Panc1 (cell line): ENCODE results near the gene PPM1F.

ENCODE experiments used
- TF ChIP-seq, protein P1 (sequence below): fragments of 450-650 bp; IDR thresholded peaks from 2 replicates; pipeline ENCODE4 v1.5.1; 2017; ENCODE audit warnings: mild to moderate bottlenecking
- TF ChIP-seq, protein P2 (sequence below), 2 experiments: IDR thresholded peaks; 2 replicates each; pipeline ENCODE4 v1.6.1; 2011 to 2012; ENCODE audit warnings: low read depth in 2 of 2, control low read depth in 1 of 2, low read length in 1 of 2, mild to moderate bottlenecking in 1 of 2, moderate library complexity in 1 of 2; ENCODE audit not compliant: insufficient read depth in 1 of 2

DNA sequence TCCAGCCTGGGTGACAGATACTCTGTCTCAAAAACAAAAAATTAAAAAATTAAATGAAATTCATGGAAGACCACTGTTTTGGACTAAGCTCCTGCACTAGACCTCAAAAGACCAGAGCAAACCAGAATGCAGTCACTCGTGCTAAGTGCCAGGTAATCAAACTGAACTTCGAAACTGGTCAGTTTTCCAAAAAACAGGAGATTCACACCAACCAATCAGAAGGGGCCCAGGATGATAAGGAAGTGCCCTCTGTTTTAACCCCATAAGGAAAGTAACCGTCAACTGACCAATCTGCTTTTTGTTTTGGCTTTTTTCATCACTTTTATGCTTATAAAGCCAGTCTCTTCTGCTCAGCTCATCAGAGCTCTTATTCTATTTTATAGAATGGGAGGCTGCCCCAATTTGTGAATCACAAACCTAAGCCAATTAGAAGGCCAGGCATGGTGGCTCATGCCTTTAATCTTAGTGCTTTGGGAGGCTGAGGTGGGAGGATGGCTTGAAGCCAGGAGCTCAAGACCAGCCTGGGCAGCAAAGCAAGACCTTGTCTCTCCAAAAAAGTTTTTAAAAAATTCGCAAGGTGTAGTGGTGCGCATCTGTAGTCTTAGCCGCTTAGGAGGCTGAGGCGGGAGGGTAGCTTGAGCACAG, 40.1 kb upstream of the PPM1F start:
- TF ChIP-seq, protein P1, sequence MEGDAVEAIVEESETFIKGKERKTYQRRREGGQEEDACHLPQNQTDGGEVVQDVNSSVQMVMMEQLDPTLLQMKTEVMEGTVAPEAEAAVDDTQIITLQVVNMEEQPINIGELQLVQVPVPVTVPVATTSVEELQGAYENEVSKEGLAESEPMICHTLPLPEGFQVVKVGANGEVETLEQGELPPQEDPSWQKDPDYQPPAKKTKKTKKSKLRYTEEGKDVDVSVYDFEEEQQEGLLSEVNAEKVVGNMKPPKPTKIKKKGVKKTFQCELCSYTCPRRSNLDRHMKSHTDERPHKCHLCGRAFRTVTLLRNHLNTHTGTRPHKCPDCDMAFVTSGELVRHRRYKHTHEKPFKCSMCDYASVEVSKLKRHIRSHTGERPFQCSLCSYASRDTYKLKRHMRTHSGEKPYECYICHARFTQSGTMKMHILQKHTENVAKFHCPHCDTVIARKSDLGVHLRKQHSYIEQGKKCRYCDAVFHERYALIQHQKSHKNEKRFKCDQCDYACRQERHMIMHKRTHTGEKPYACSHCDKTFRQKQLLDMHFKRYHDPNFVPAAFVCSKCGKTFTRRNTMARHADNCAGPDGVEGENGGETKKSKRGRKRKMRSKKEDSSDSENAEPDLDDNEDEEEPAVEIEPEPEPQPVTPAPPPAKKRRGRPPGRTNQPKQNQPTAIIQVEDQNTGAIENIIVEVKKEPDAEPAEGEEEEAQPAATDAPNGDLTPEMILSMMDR, result no peak
- TF ChIP-seq, protein P2, sequence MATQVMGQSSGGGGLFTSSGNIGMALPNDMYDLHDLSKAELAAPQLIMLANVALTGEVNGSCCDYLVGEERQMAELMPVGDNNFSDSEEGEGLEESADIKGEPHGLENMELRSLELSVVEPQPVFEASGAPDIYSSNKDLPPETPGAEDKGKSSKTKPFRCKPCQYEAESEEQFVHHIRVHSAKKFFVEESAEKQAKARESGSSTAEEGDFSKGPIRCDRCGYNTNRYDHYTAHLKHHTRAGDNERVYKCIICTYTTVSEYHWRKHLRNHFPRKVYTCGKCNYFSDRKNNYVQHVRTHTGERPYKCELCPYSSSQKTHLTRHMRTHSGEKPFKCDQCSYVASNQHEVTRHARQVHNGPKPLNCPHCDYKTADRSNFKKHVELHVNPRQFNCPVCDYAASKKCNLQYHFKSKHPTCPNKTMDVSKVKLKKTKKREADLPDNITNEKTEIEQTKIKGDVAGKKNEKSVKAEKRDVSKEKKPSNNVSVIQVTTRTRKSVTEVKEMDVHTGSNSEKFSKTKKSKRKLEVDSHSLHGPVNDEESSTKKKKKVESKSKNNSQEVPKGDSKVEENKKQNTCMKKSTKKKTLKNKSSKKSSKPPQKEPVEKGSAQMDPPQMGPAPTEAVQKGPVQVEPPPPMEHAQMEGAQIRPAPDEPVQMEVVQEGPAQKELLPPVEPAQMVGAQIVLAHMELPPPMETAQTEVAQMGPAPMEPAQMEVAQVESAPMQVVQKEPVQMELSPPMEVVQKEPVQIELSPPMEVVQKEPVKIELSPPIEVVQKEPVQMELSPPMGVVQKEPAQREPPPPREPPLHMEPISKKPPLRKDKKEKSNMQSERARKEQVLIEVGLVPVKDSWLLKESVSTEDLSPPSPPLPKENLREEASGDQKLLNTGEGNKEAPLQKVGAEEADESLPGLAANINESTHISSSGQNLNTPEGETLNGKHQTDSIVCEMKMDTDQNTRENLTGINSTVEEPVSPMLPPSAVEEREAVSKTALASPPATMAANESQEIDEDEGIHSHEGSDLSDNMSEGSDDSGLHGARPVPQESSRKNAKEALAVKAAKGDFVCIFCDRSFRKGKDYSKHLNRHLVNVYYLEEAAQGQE (IDR thresholded peaks at IDR 0.05; ENCODE audit: insufficient read depth in 1 of 2, low read depth in 2 of 2, low read length in 1 of 2), result no peak
